Measurements from ENCODE around the gene DTD2. TPM values are rescaled to one million over a fixed set of nuclear protein-coding genes. Genes with fewer than 3 reads are reported as not detected.

Gene DTD2
- total and polyA plus RNA-seq, 4 donors = 7.9 to 16.7 (median 10.7) TPM

DNA sequence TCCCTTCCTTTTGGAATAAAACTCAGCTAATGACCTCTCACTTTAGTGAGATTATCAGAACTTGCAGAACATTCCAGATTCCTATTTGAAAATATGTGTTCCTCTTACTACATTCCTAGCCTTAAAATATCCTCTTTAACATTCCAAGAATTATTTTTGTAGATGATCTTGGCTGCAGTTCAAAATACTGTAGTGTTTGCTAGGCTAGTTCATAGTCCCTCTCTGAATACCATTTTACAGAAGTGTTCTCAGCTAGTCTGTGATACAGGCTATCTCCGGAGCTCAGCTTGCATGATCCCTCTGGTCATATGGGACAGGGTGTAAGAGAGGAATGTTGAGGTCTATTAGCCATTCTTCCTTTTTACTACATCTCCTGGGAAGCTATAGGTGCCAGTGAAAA lies 48.1 kb upstream of the DTD2 start:
- Histone ChIP-seq H3K9me3 (ENCODE audit: control insufficient read depth in 4 of 4, low read length in 3 of 4) (no peaks in the 10 kb centered on the region), H3K9ac (ENCODE audit: low read depth in 1 of 2, low read length in 2 of 2) (no peak overlapping the region), H3K4me1 (ENCODE audit: control insufficient read depth in 4 of 4, insufficient read depth in 4 of 4, low read length in 3 of 4) (no peaks in the 10 kb centered on the region), H3K27me3 (ENCODE audit: control insufficient read depth in 4 of 4, insufficient read depth in 4 of 4, low read length in 3 of 4) (no peaks in the 10 kb centered on the region), H3K4me3 (ENCODE audit: low read depth in 1 of 3, low read length in 3 of 3) (no peak overlapping the region), H3K27ac (ENCODE audit: low read depth in 1 of 2, low read length in 2 of 2) (no peak overlapping the region), H3K36me3 (ENCODE audit: control insufficient read depth in 4 of 4, insufficient read depth in 3 of 4, low read depth in 1 of 4, low read length in 3 of 4) (no peaks in the 10 kb centered on the region)
- TF ChIP-seq, protein P1, sequence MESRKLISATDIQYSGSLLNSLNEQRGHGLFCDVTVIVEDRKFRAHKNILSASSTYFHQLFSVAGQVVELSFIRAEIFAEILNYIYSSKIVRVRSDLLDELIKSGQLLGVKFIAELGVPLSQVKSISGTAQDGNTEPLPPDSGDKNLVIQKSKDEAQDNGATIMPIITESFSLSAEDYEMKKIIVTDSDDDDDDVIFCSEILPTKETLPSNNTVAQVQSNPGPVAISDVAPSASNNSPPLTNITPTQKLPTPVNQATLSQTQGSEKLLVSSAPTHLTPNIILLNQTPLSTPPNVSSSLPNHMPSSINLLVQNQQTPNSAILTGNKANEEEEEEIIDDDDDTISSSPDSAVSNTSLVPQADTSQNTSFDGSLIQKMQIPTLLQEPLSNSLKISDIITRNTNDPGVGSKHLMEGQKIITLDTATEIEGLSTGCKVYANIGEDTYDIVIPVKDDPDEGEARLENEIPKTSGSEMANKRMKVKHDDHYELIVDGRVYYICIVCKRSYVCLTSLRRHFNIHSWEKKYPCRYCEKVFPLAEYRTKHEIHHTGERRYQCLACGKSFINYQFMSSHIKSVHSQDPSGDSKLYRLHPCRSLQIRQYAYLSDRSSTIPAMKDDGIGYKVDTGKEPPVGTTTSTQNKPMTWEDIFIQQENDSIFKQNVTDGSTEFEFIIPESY (IDR thresholded peaks at IDR 0.05) = no peak
- TF ChIP-seq, protein P2, sequence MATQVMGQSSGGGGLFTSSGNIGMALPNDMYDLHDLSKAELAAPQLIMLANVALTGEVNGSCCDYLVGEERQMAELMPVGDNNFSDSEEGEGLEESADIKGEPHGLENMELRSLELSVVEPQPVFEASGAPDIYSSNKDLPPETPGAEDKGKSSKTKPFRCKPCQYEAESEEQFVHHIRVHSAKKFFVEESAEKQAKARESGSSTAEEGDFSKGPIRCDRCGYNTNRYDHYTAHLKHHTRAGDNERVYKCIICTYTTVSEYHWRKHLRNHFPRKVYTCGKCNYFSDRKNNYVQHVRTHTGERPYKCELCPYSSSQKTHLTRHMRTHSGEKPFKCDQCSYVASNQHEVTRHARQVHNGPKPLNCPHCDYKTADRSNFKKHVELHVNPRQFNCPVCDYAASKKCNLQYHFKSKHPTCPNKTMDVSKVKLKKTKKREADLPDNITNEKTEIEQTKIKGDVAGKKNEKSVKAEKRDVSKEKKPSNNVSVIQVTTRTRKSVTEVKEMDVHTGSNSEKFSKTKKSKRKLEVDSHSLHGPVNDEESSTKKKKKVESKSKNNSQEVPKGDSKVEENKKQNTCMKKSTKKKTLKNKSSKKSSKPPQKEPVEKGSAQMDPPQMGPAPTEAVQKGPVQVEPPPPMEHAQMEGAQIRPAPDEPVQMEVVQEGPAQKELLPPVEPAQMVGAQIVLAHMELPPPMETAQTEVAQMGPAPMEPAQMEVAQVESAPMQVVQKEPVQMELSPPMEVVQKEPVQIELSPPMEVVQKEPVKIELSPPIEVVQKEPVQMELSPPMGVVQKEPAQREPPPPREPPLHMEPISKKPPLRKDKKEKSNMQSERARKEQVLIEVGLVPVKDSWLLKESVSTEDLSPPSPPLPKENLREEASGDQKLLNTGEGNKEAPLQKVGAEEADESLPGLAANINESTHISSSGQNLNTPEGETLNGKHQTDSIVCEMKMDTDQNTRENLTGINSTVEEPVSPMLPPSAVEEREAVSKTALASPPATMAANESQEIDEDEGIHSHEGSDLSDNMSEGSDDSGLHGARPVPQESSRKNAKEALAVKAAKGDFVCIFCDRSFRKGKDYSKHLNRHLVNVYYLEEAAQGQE (IDR thresholded peaks at IDR 0.05) = no peak
- TF ChIP-seq NR2F2 (IDR thresholded peaks at IDR 0.05) = peak; percentile 54
- 61% methylated on average over 1 of the region's 1 CpG for WGBS
- no peak for DNase-seq (ENCODE audit: low spot score)

DNA sequence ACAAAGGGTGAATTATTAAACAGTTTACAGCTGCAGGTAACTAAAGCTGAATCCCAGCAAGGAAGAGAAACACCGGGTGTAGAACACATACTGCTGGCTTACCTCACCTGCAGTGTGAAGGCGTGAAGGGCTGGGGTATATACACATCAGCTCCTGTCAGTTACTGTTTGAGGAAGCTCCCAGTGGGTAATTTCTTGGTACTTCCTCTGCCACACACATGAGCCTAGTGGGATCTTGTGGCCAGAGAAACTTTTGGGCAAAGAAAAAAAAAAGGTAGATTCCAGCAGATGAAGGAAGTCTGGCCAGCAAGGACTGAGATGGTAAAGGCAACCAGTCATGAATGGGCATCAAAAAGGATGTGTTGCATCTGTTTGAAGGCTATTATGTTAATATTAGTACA lies 44.6 kb upstream of the DTD2 start:
- Histone ChIP-seq H3K9me3 (ENCODE audit: control insufficient read depth in 4 of 4, low read length in 3 of 4) (no peaks in the 10 kb centered on the region), H3K27me3 (ENCODE audit: control insufficient read depth in 4 of 4, insufficient read depth in 4 of 4, low read length in 3 of 4) (no peaks in the 10 kb centered on the region), H3K9ac (ENCODE audit: low read depth in 1 of 2, low read length in 2 of 2) (no peak overlapping the region), H3K27ac (ENCODE audit: low read depth in 1 of 2, low read length in 2 of 2) (no peak overlapping the region), H3K36me3 (ENCODE audit: control insufficient read depth in 4 of 4, insufficient read depth in 3 of 4, low read depth in 1 of 4, low read length in 3 of 4) (no peaks in the 10 kb centered on the region), H3K4me1 (ENCODE audit: control insufficient read depth in 4 of 4, insufficient read depth in 4 of 4, low read length in 3 of 4) (no peaks in the 10 kb centered on the region), H3K4me3 (ENCODE audit: low read depth in 1 of 3, low read length in 3 of 3) (no peak overlapping the region)
- TF ChIP-seq, protein P3, sequence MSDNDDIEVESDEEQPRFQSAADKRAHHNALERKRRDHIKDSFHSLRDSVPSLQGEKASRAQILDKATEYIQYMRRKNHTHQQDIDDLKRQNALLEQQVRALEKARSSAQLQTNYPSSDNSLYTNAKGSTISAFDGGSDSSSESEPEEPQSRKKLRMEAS (IDR thresholded peaks at IDR 0.05) = no peak
- TF ChIP-seq, protein P2 (IDR thresholded peaks at IDR 0.05) = no peak
- TF ChIP-seq YY1 (IDR thresholded peaks at IDR 0.05) (no peak), SP1 (IDR thresholded peaks at IDR 0.05) (no peak), FOXA1 (IDR thresholded peaks at IDR 0.05) (no peak), HNF4A (conservative IDR thresholded peaks at IDR 0.05) (no peak), GABPA (IDR thresholded peaks at IDR 0.05 in 1 of 2, conservative IDR thresholded peaks at IDR 0.05 in 1 of 2) (no peak)
- TF ChIP-seq, protein P4, sequence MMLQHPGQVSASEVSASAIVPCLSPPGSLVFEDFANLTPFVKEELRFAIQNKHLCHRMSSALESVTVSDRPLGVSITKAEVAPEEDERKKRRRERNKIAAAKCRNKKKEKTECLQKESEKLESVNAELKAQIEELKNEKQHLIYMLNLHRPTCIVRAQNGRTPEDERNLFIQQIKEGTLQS (IDR thresholded peaks at IDR 0.05) = no peak
- 67% methylated on average over 2 of the region's 2 CpGs for WGBS
- DNase-seq (ENCODE audit: low spot score) = no peak

Measured in liver (tissue), 9 donors.